ENCODE data around the gene CCN2. TPM values are rescaled to one million over a fixed set of nuclear protein-coding genes. Genes with fewer than 3 reads are reported as not detected.

The CCN2 gene
- total RNA-seq, 2 donors from 2014 or later: 0.20 TPM; not detected in 1

DNA sequence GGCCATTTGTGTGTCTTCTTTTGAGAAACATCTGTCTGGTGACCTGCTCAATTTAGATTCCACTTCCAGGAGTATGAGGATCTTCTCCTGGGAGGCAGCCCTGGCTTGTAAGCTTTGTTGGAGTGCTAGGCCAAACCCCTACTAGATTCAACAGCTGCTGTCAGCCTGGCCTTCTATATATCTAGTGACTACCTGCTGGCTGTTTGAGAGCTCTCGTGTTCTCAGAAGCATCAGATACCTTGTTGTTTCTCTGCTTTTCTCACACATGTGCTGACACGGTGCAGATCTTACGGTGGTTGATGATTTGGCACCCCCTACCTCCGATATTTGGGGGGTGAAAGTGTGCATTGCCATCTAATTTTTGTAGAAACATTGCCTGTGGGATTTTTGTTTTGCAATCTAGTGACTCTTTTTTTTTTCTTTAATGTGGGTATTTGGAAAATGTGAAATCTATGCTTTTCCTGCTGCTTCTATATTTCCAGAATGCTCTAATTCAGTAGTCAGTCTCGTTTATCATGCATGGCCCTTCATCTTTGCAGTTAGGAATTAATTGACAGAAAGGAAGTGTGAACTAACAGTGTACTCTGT lies 4.7 kb downstream of the CCN2 start:
- H3K27ac Mint-ChIP-seq: no peak overlapping the region
- ATAC-seq (no peak), DNase-seq (no peak)
- H3K9me3 ChIP-seq (ENCODE audit: control insufficient read depth, low read length, poor library complexity, severe bottlenecking): no peaks in the 10 kb centered on the region
- H3K27me3 Mint-ChIP-seq: peaks cover 44% of the 10 kb centered on the region
- peaks cover 3% of the 10 kb centered on the region for H3K36me3 Mint-ChIP-seq (ENCODE audit: low read depth)
- no peak overlapping the region for H3K4me3 Mint-ChIP-seq
- H3K4me1 Mint-ChIP-seq: peaks cover 10% of the 10 kb centered on the region

DNA sequence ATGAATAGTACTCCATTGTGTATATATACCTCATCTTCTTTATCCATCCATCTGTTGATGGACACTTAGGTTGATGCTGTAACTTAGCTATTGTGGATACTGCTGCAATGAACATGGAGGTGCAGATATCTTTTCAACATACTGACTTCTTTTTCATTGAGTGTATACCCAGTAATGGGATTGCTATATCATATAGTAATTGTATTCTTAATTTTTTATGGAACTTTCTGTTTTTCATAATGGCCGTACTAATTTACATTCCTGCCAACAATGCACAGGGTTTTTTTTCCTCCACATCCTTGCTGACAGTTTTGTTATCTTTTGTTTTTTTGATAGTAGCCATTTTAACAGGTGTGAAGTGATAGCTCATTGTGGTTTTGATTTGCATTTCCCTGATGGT lies 5.2 kb downstream of the CCN2 start:
- peaks cover 40% of the 10 kb centered on the region for H3K27me3 Mint-ChIP-seq
- peaks cover 7% of the 10 kb centered on the region for H3K4me1 Mint-ChIP-seq
- H3K27ac Mint-ChIP-seq: no peak overlapping the region
- H3K36me3 Mint-ChIP-seq (ENCODE audit: low read depth): peaks cover 3% of the 10 kb centered on the region
- ATAC-seq (no peak), DNase-seq (no peak)
- no peaks in the 10 kb centered on the region for H3K9me3 ChIP-seq (ENCODE audit: control insufficient read depth, low read length, poor library complexity, severe bottlenecking)
- no peak overlapping the region for H3K4me3 Mint-ChIP-seq

DNA sequence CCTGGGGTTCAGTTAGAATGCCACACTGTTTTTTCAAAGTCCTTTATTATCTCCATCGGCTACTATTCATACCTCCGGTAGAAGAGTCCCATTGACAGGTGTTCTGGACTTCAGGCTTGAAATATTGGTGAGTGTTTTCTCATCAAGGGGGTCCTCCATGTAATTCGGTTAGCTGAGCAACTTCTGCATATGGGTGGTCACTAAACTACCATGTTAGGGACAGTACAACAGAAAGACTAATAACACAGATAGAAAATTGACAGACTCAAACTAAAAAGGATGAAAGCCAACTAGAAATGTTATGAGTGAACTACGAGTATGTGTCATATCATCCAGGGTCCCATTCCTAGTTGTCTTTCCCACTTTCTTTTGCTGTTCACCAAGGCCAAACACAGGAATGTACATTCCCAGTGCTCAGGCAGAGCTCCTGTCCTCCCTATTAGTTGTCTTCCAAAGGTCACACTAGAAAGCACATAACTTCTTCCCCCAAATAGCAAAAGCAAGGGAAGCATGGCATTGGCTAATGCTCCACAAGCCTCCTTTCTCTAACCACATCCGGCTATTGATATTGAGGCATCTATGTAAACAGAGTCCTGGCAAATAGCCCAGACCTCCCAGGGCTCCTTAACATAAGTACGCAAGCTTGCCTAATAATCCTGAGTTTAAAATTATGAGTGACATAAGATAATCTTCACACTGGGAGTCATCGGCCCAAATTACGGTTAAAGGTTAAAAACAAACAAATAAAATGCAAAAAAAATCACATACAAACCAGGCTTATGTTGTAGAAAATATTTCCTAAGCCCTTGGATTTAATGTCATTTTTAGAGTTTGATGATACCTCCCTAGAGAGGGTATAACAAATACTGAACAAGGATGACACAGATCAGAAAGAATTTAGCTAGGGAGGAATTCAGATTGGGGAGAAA lies 13.2 kb downstream of the CCN2 start:
- DNase-seq: no peak
- H3K27me3 Mint-ChIP-seq: peaks cover 26% of the 10 kb centered on the region
- H3K36me3 Mint-ChIP-seq (ENCODE audit: low read depth): no peaks in the 10 kb centered on the region
- H3K27ac Mint-ChIP-seq: no peak overlapping the region
- no peaks in the 10 kb centered on the region for H3K4me1 Mint-ChIP-seq
- no peak overlapping the region for H3K4me3 Mint-ChIP-seq
- no peak for ATAC-seq
- H3K9me3 ChIP-seq (ENCODE audit: control insufficient read depth, low read length, poor library complexity, severe bottlenecking): no peaks in the 10 kb centered on the region

DNA sequence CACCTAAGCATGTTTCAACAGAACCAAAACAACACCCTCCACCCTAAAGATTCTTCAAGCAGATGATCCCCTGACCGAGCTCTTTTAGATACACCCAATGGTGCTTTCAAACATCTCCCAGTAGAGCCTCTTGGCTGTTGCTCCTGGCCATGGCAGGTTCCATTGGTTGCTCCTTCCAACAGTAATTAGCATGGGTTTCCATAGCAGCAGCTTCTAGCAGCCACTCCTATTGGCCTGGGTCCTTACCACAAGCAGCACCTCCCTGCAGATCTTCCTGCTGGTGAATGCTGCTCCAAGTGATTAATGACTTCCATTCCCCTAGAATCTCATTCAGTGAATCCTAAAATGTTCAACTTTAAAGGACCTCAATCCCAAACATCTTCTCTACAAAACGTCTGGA lies 13.9 kb downstream of the CCN2 start:
- no peaks in the 10 kb centered on the region for H3K36me3 Mint-ChIP-seq (ENCODE audit: low read depth)
- no peak overlapping the region for H3K27ac Mint-ChIP-seq
- H3K27me3 Mint-ChIP-seq: peaks cover 30% of the 10 kb centered on the region
- no peak for ATAC-seq
- no peak for DNase-seq
- H3K4me1 Mint-ChIP-seq: no peaks in the 10 kb centered on the region
- no peaks in the 10 kb centered on the region for H3K9me3 ChIP-seq (ENCODE audit: control insufficient read depth, low read length, poor library complexity, severe bottlenecking)
- H3K4me3 Mint-ChIP-seq: no peak overlapping the region

DNA sequence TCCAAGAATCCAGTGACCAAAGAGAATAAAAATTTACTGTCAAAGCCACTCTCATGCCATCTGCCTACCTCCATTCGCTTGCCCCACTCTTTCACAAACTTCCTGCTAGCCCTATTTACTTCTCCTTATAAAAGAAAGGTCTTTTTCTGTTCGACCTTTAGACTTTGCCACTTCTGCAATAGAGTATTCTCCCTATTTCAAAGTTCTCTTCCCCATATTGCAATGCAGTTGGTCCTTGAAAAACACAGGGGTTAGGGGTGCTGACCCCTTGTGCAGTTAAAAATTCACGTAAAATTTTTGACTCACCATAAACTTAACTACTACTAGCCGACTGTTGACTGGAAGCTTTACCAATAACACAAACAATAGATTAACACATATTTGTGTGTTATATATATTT lies 15.0 kb downstream of the CCN2 start:
- no peak for ATAC-seq
- Mint-ChIP-seq H3K27ac (no peak overlapping the region), H3K4me3 (no peak overlapping the region), H3K4me1 (no peaks in the 10 kb centered on the region), H3K36me3 (ENCODE audit: low read depth) (no peaks in the 10 kb centered on the region), H3K27me3 (peaks cover 40% of the 10 kb centered on the region)
- no peak for DNase-seq
- H3K9me3 ChIP-seq (ENCODE audit: control insufficient read depth, low read length, poor library complexity, severe bottlenecking): no peaks in the 10 kb centered on the region

DNA sequence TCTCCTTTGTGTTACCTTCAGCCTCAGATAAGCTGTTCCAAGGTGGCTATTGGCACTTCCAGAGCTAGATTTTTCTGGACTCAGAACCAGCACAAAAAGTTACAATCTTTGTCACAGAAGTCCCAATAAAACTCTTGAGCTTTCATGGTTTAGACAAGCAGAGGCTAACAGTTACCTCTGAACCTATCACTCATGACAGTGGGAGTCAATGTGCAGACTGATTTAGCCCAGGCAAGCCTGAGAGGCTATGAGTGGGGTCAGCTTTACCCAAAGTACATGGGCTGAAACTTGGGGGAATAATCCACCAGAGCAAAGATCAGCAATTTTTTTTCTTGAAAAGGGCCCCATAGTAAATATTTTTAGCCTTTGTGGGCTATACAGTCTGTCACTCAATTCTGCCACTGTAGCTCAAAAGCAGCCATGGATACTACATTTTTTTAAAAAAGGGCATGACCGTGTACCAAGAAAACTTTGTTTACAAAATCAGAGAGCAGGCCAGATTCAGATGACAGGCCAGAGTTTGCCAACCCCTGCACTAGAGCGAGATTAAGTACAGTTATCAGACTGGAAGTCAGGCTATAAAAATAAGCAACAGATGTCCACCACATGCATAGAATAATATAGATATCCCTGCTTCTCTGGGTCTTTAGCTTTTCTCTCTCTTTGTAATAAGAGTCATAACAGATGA lies 20.0 kb downstream of the CCN2 start:
- no peak overlapping the region for H3K4me3 Mint-ChIP-seq

DNA sequence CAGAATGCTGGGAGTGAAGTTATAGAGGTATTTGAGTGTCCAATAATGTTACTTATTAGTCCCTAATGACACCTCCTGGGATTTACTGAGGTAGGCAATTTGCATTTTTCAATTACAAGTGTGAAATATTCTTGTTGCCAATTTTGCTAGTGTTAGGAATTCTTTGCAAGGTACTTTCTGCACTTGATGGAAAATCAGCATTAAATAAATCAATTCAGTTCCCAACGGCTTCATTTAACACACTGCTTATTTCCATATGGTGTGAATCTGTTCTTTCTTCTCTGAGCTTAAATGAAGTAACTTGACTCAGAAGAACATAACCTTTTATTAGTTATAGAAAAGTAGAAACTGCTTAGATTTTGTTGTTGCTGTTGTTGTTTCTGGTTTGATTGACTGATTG lies 21.2 kb downstream of the CCN2 start:
- ATAC-seq: no peak
- H3K4me3 Mint-ChIP-seq: no peak overlapping the region
- no peak overlapping the region for H3K27ac Mint-ChIP-seq
- no peaks in the 10 kb centered on the region for H3K36me3 Mint-ChIP-seq (ENCODE audit: low read depth)
- H3K4me1 Mint-ChIP-seq: no peaks in the 10 kb centered on the region
- H3K9me3 ChIP-seq (ENCODE audit: control insufficient read depth, low read length, poor library complexity, severe bottlenecking): no peaks in the 10 kb centered on the region
- no peak for DNase-seq
- peaks cover 47% of the 10 kb centered on the region for H3K27me3 Mint-ChIP-seq

More for the DNA sequence above, 20.0 kb downstream of the CCN2 start:
- ATAC-seq (no peak), DNase-seq (no peak)
- Mint-ChIP-seq H3K27ac (no peak overlapping the region), H3K27me3 (peaks cover 53% of the 10 kb centered on the region), H3K36me3 (ENCODE audit: low read depth) (no peaks in the 10 kb centered on the region), H3K4me1 (no peaks in the 10 kb centered on the region)
- no peaks in the 10 kb centered on the region for H3K9me3 ChIP-seq (ENCODE audit: control insufficient read depth, low read length, poor library complexity, severe bottlenecking)

DNA sequence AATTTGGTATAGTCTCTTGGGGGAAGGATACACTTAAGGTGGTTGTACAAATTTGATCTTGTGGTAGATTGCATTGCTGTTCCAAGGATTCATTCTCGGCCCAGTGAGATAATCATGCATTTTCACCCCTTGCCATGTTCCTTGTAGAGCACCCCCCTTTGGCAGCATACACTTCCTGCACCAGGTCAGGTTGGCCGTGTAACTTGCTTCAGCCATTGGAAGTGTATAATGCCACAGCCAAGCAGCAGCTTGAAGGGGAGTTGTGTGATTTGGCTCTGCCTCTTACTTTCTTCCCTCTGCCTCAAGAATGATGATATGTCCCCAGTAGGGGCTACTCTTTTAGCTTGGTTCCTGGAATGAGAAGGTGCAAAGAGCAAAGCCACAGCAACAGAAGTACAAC lies 21.9 kb downstream of the CCN2 start:
- Mint-ChIP-seq H3K27ac (no peak overlapping the region), H3K4me1 (no peaks in the 10 kb centered on the region), H3K36me3 (ENCODE audit: low read depth) (no peaks in the 10 kb centered on the region), H3K4me3 (no peak overlapping the region), H3K27me3 (peaks cover 43% of the 10 kb centered on the region)
- ATAC-seq (no peak), DNase-seq (no peak)
- no peaks in the 10 kb centered on the region for H3K9me3 ChIP-seq (ENCODE audit: control insufficient read depth, low read length, poor library complexity, severe bottlenecking)

DNA sequence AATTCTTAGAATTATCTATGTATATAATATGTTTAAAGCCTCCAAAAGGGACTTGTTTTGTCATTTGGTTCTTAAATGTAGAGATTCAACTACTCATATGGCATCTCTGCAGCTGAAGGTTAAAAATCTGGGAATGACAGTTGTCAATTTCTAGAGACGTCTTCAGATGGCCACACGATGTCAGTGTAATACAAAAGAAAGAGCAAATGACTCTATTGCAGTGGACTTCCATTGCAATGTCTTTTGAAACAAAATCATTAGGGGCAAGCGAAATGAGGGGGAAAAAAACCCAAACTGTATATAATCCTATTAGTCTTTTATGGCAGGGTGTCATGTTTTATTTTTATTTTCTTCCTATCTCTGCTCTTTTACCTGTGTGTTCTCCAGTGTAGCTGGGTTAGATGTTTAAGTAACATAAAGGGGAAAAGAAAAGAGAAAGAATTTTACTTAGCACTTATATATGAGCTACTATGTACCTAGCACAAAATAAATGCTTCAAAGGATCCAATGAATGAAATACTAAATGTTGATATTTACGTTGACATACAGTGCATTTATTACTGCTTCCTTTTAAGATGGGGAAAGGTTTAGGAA lies 26.2 kb downstream of the CCN2 start:
- Mint-ChIP-seq H3K4me1 (no peaks in the 10 kb centered on the region), H3K36me3 (ENCODE audit: low read depth) (no peaks in the 10 kb centered on the region), H3K4me3 (no peak overlapping the region), H3K27ac (no peak overlapping the region), H3K27me3 (peaks cover 9% of the 10 kb centered on the region)
- ATAC-seq (no peak), DNase-seq (no peak)
- H3K9me3 ChIP-seq (ENCODE audit: control insufficient read depth, low read length, poor library complexity, severe bottlenecking): peaks cover 3% of the 10 kb centered on the region

DNA sequence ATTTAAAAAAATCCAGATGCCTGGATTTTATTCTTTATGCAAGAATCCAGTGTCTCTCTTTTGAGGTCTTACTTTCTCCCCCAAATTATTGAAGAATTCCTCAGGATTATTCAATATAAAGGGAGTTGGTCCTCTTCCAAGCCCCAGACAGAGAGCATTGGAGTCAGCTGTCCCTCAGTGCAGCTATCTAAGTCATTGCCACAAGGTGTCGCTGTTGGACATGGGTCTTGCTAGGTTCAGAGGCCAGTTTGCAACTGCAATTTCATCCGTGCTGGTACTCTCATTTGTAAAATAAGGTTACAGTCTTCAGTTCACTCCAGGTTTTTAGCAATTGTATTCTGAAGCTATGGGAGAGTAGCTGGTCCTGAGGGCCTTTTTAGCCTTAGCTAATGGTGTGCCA lies 27.8 kb downstream of the CCN2 start:
- no peaks in the 10 kb centered on the region for H3K27me3 Mint-ChIP-seq
- no peaks in the 10 kb centered on the region for H3K36me3 Mint-ChIP-seq (ENCODE audit: low read depth)
- H3K27ac Mint-ChIP-seq: no peak overlapping the region
- no peak overlapping the region for H3K4me3 Mint-ChIP-seq
- no peaks in the 10 kb centered on the region for H3K4me1 Mint-ChIP-seq
- ATAC-seq (peak; percentile 40), DNase-seq (peak in 1 of 3 donors; percentile 16)
- H3K9me3 ChIP-seq (ENCODE audit: control insufficient read depth, low read length, poor library complexity, severe bottlenecking): peaks cover 3% of the 10 kb centered on the region

DNA sequence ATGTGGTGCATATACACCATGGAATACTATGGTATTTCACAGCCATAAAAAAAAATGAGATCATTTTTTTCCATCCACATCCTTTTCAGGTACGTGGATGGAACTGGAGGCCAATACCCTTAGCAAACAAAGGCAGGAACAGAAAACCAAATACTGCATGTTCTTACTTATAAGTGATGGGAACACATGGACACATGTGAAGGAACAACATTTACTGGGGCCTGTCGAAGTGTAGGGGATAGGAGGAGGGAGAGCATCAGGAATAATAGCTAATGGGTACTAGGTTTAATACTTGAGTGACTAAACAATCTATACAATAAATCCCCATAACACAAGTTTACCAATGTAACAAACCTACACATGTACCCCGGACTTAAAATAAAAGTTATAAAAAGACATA lies 30.5 kb downstream of the CCN2 start:
- DNase-seq: no peak
- Mint-ChIP-seq H3K27ac (no peak overlapping the region), H3K36me3 (ENCODE audit: low read depth) (no peaks in the 10 kb centered on the region), H3K4me3 (no peak overlapping the region), H3K4me1 (peaks cover 13% of the 10 kb centered on the region), H3K27me3 (peaks cover 26% of the 10 kb centered on the region)
- peaks cover 3% of the 10 kb centered on the region for H3K9me3 ChIP-seq (ENCODE audit: control insufficient read depth, low read length, poor library complexity, severe bottlenecking)
- ATAC-seq: no peak

DNA sequence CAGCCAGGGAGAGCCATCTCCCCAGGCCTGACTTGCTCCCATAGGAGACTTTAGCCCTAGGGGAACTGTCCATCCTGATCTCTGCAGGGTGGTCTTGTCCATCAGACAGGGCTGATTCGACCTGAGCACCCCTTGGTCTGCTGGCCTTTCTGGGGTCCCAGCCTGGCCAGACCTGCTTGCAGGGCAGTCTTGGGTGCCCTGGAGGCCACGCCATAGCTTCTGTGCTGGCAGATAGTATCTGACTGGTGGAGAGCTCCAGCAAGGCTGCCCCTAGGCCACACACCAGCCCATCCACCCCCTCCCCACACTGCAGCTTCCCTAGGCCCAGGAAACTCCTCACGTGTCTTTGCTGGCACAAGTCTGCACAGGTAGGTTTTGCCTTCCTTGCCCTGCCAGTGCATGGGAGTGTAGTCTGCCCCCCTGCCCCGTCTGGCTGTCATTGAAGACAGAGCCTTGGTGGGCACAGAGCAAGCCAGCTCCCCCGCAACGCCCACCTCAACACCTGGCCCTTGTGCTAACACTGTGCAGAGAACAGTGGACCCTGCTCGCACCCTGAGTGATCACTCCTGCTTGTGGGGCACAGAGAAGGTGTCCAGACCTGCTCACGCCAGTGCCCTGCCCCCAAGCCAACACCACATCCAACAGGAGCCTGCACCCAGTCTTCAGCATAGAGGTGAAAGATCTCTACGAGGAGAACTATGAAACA lies 32.4 kb downstream of the CCN2 start:
- H3K4me1 Mint-ChIP-seq: peaks cover 13% of the 10 kb centered on the region
- ATAC-seq (no peak), DNase-seq (no peak)
- no peaks in the 10 kb centered on the region for H3K36me3 Mint-ChIP-seq (ENCODE audit: low read depth)
- peaks cover 3% of the 10 kb centered on the region for H3K9me3 ChIP-seq (ENCODE audit: control insufficient read depth, low read length, poor library complexity, severe bottlenecking)
- no peak overlapping the region for H3K27ac Mint-ChIP-seq
- H3K4me3 Mint-ChIP-seq: no peak overlapping the region
- peaks cover 38% of the 10 kb centered on the region for H3K27me3 Mint-ChIP-seq
